Thoracic aorta (tissue), 2 donors: ENCODE data around the gene SHOC2. TPM values are rescaled to one million over a fixed set of nuclear protein-coding genes. Genes with fewer than 3 reads are reported as not detected.

Experiments used
- ATAC-seq: fragments of 150-250 bp; one replicate; pipeline ENCODE4 v1.8.0; 2017; ENCODE audit warnings: low read depth; ENCODE audit not compliant: insufficient number of reproducible peaks, low FRiP score
- DNase-seq: peaks from one replicate; pipeline ENCODE4 v3.0.0-alpha.2; 2020; ENCODE audit warnings: low spot score
- H3K27ac ChIP-seq, 2 donors: fragments of 200-600 bp; sonication (generic); 1 replicate in 1 of 2; 2 replicates in 1 of 2; pipeline ENCODE4 v1.5.1; 2016; ENCODE audit warnings: mild to moderate bottlenecking in 2 of 2, moderate library complexity in 2 of 2
- H3K27me3 ChIP-seq: fragments of 200-600 bp; sonication (generic); replicated peaks from 2 replicates; pipeline ENCODE4 v1.6.0; 2016; ENCODE audit warnings: mild to moderate bottlenecking; ENCODE audit not compliant: insufficient read depth
- H3K36me3 ChIP-seq: fragments of 200-600 bp; sonication (generic); one replicate; pipeline ENCODE4 v1.5.1; 2016
- H3K4me1 ChIP-seq, 2 donors: fragments of 200-600 bp; sonication (generic); 1 replicate in 1 of 2; 2 replicates in 1 of 2; pipeline versions ENCODE4 v1.5.1 to v1.6.0; 2016; ENCODE audit warnings: low read depth in 2 of 2, mild to moderate bottlenecking in 1 of 2; ENCODE audit not compliant: control insufficient read depth in 1 of 2
- H3K4me3 ChIP-seq: fragments of 200-600 bp; sonication (generic); 2 replicates; pipeline ENCODE4 v1.5.1; 2016; ENCODE audit warnings: mild to moderate bottlenecking
- H3K9me3 ChIP-seq: fragments of 200-600 bp; sonication (generic); 2 replicates; pipeline ENCODE4 v1.5.1; 2016
- CTCF ChIP-seq: fragments of 200-600 bp; sonication (generic); IDR thresholded peaks from one replicate; pipeline ENCODE4 v1.5.1; 2019; ENCODE audit warnings: antibody characterized with exemption
- total RNA-seq, 2 donors: library from RNA; depleted of rRNA; stranded (reverse); fragments of >200 nt; gene quantifications; one replicate each; pipeline versions ENCODE4 v1.1.0 to v1.2.3, GENCODE V29; 2016

Gene SHOC2
- total RNA-seq, 2 donors from 2014 or later = 41.6 to 115 TPM

DNA sequence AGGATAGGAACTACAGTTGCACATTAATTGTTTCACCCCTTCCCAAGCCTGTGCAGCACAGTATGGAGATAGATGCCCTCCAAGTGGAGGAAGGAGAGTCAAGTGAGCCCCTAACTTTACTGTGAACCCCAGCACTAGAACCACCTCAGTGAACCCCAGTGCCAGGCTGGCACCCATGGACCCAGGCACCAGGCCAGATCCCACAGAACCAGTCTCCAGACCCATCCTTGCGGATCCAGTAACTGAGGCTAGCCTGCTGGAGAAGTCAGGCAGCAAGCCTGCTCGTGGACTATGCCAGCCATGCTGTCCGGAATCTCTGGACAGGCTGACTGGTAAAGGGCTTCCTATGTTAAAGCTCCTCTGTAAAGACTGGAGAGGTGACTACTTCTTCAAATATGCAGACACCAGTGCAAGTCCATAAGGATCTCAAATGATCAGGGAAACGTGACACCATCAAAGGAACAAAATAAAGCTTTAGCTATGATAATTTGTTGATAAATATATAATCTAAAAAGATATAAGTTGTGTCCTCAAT lies 27.7 kb downstream of the SHOC2 start:
- no peak for ATAC-seq

GRCh38 chr10:110951381-110951780 lies 32.0 kb downstream of the SHOC2 start:
- TF ChIP-seq CTCF = no peak
- Histone ChIP-seq H3K4me1 (no peaks in the 10 kb centered on the region), H3K4me3 (no peak overlapping the region), H3K27me3 (no peaks in the 10 kb centered on the region), H3K9me3 (no peaks in the 10 kb centered on the region), H3K36me3 (no peaks in the 10 kb centered on the region), H3K27ac (no peak overlapping the region)
- no peak for ATAC-seq
- DNase-seq = no peak

More for the DNA sequence above, 27.7 kb downstream of the SHOC2 start:
- DNase-seq = no peak
- Histone ChIP-seq H3K9me3 (no peaks in the 10 kb centered on the region), H3K27me3 (no peaks in the 10 kb centered on the region), H3K36me3 (no peaks in the 10 kb centered on the region), H3K27ac (no peak overlapping the region), H3K4me3 (no peak overlapping the region), H3K4me1 (peaks cover 5 to 16% of the 10 kb centered on the region in 2 donors)
- no peak for TF ChIP-seq CTCF

DNA sequence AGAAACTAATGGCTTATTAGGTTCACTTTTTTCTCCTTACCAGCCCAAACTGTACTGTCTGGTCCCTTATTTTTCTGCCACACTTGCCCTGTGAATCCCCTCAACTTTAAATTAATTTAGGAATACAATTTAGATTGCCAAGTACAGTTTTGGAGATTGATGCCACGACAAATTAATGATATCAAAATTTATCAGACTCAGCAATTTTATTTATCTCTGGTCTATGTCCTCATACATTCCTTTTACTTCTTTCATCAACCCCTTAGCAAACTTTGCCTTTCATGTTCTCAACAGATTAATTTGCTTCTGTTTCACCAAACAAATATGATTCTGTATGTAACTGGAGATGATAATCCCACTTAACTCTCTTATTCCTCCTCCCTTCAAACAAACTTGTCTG lies 38.2 kb downstream of the SHOC2 start:
- Histone ChIP-seq H3K27ac (no peak overlapping the region), H3K4me3 (no peak overlapping the region), H3K4me1 (peaks cover 22% of the 10 kb centered on the region in 2 donors), H3K9me3 (no peaks in the 10 kb centered on the region), H3K36me3 (no peaks in the 10 kb centered on the region), H3K27me3 (no peaks in the 10 kb centered on the region)
- ATAC-seq (no peak), DNase-seq (no peak)
- TF ChIP-seq CTCF = no peak

DNA sequence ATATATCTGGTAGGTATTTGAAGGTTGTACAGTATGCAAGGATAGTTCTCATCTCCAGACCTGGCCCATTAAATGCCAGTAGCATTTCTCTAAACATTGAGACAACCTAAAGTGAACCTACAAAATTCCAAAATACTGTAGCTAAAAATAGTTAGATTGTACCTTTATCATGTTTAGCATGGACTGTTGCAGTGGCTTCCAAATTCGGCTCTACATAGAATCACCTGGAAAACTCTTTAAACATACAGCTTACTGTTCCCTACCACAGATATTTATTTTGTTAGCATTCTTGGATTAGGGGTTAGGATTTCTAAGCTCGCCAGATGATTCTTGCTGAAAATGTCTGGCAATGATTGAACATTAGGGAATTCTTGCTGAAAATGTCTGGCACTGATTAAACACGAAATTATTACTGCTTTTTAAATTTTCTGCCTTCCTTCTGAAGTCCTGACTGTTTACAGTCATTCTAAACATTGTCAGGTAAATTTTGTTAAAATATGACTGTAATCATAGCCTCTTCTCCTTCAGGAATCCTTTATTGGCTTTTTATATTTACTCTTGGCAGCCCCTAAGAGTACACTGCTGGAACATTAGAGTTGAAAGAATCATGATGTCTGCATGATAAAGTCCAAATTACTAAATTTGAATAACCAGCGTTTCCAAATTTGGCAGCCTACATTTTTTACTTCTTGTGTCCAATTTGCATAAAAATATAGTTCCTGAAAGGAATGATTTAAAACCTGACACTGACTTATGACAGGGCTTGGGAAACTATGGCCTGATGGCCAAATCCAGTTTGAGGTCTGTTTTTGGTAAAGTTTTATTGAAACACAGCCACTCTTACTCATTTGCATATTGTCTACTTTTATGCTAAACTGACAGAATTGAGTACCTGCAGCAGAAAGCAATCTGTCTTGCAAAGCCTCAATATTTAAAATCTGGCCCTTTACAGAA lies 40.3 kb downstream of the SHOC2 start:
- peaks cover 31 to 34% of the 10 kb centered on the region in 2 donors for H3K4me1 ChIP-seq
- TF ChIP-seq CTCF = no peak
- ATAC-seq = no peak
- no peaks in the 10 kb centered on the region for H3K27me3 ChIP-seq
- no peaks in the 10 kb centered on the region for H3K9me3 ChIP-seq
- no peak for DNase-seq
- H3K4me3 ChIP-seq = no peak overlapping the region
- no peak overlapping the region for H3K27ac ChIP-seq
- H3K36me3 ChIP-seq = peaks cover 2% of the 10 kb centered on the region

GRCh38 chr10:110960333-110960712 lies 40.9 kb downstream of the SHOC2 start:
- no peak overlapping the region for H3K4me3 ChIP-seq
- DNase-seq (no peak), ATAC-seq (no peak)
- peaks cover 2% of the 10 kb centered on the region for H3K36me3 ChIP-seq
- peaks cover 31 to 37% of the 10 kb centered on the region in 2 donors for H3K4me1 ChIP-seq
- H3K27ac ChIP-seq = no peak overlapping the region
- no peak for TF ChIP-seq CTCF
- H3K9me3 ChIP-seq = no peaks in the 10 kb centered on the region
- H3K27me3 ChIP-seq = no peaks in the 10 kb centered on the region
